ENCODE data around the gene AGPAT4.

DNA sequence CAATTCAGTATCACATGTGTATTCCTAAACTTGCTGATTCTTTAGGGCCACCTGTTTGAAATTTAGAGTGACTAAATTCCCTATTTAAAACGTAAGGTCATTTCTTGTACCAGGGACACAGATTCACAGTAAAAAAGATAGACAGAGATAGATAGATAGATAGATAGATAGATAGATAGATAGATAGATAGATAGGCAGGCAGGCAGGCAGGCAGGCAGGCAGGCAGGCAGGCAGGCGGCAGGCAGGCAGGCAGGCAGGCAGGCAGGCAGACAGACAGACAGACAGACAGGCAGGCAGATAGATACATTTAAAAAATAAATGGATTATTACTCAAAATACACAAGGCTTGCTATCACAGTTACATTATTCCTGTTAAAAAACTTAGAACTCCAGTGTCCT, 54.2 kb downstream of the AGPAT4 start:
- TF ChIP-seq, protein P1, sequence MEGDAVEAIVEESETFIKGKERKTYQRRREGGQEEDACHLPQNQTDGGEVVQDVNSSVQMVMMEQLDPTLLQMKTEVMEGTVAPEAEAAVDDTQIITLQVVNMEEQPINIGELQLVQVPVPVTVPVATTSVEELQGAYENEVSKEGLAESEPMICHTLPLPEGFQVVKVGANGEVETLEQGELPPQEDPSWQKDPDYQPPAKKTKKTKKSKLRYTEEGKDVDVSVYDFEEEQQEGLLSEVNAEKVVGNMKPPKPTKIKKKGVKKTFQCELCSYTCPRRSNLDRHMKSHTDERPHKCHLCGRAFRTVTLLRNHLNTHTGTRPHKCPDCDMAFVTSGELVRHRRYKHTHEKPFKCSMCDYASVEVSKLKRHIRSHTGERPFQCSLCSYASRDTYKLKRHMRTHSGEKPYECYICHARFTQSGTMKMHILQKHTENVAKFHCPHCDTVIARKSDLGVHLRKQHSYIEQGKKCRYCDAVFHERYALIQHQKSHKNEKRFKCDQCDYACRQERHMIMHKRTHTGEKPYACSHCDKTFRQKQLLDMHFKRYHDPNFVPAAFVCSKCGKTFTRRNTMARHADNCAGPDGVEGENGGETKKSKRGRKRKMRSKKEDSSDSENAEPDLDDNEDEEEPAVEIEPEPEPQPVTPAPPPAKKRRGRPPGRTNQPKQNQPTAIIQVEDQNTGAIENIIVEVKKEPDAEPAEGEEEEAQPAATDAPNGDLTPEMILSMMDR (IDR thresholded peaks at IDR 0.05), result no peak
- no peak for TF ChIP-seq POLR2A (IDR thresholded peaks at IDR 0.05)
